NCI-H187 treated with DMSO at 0.1 percent for 48 hours (cell line): ENCODE results near the gene UCN2.

Source experiments
- DNase-seq: peaks from one replicate; lab custom pipeline; 2025; lab: John Stamatoyannopoulos, UW

The UCN2 gene

DNA sequence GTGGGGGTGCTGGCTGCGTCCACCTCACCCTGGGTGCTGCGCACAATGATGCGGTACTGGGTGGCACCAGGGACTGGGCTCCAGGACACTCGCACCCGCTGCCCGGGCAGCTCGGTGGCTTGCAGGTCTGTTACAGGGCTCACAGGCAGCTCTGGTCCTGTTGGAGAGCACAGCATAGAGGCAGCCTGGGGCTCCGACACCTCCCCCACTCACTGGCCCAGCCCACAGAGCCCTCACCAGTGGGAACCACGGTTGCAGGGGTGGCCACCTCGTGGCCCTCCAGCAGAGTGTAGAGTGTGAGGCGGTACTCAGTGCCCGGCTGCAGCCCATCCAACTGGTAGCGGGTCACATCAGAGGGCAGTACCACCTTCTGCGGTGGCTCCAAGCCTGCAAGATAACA is 27.9 kb upstream of the UCN2 start:
- no peak for DNase-seq

DNA sequence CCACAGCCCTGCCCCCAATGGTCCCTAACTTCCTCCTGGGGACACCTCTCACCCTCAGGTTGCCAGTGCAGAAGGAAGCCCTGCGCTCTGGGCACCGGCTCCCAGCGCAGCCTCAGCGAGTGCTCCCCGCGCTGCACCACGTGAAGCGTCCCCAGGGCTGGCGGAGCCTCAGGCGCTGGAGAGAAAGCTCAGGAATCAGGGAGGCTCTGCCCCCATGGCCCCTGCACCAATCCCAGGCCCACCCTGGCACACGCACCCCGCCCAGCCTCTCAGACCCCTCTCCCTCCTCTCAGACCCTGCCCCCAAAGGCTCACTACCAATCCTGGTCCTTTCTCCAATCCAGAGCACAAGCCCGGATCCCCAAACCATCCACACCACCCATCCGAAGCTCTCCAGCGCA is 24.6 kb upstream of the UCN2 start:
- no peak for DNase-seq

DNA sequence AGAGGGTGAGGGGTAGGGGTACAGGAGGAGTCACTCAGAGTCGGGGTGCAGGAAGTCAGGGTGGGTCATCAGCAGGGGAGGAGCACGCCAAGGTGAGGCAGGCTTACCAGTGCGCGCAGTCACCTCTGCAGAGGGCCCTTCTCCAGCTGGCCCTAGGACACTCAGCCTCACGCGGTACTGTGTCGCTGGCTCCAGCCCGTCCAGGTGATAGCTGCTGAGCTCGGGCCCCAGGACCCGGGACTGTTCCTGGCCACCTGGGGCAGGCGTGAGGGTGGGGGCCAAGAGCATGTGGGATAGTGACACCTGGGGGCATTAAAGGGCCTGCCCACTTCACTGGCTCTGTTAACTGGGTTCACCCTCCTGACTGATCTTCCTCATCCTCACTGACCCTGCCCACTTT is 24.1 kb upstream of the UCN2 start:
- DNase-seq, result no peak

DNA sequence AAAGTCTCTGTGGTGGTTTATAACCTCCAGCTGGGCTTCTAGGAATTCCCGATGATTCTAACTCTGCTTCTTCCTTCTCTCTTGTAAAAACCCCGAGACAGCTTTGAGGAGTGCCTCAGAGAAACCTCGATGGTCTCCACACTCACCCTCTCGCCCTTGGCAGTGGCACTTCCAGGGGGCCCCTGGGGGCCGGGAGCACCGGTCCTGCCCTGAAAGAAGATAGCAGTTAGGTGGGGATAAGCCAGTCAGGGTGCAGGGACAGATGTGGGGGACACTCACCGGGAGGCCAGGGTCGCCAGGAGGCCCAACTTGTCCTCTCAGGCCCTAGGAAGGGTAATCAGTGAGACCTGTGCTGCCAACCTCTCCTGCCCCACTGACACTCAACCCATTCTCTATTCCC is 21.8 kb upstream of the UCN2 start:
- no peak for DNase-seq

DNA sequence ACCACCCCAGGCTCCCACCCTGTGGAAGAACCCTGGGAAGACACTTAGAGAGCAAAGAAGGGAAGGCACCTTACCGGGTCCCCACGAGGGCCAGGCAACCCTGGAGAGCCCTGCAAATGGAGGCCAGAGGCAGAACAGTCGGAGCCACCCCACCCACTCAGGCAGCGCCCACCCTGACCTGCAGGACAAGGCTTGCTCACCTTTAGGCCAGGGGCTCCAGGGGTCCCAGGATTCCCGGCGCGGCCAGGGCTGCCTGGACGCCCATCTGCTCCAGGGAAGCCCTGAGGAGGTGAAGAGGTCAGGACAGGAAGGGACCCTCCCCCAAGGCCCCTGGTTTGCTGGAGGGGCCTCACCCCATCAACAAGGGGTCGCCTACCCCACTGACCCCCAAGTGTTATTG is 21.3 kb upstream of the UCN2 start:
- no peak for DNase-seq

DNA sequence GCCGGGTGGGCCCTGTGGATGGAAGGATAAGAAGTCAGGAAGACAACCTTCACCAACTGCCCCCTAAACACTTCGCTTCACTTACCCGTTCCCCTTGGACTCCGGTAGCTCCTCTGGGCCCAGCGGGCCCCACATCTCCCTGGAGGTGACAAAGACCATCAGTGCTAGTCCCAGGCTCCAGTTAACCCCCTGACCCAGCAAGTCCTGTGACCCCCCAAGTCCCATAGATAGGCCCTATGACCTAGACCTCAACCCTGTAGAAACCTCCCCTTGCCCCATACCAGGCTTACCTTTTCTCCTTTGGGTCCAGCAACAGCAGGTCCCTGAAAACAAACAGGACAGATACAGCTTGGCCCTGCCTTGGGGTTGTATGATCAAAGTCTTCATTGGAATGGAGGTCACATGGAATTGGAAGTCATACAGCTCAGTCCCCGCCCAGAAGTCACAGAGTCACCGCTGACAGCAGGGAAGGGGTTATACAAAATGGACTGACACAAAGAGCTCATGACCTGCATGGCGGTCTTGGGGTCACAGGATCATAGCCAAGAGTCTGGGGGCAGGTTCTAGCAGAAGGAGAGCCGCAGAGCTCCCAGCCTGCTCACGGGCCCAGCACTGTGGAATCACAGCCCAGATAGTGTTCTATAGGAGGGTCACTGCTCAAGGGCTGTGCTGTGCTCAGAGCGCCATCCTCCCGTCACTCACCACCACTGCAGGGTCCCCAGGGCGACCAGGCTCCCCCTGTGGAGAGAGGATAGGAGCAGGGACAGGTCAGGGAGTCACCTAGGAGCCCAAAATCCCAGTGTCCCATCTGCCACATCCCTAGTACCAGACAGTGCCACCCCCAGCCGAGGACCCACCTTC is 18.3 kb upstream of the UCN2 start:
- DNase-seq, result no peak

DNA sequence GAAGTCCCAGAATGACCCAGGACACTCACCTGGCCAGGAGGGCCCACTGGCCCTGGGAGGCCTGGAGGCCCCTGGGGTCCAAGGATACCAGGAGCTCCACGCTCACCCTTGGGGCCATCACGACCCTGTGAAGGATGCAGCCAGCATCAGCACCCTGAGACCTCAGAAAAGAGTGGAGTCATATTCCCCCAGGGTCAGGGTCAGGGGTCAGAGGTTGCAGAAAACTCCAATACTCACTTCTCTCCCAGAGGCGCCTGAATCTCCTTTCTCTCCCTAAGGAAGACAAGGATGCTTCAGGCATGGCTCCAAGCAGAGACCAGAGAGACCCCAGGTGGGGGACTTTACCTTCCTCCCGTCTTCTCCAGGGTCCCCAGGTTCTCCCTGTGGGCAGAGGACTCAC is 13.1 kb upstream of the UCN2 start:
- DNase-seq, result no peak

DNA sequence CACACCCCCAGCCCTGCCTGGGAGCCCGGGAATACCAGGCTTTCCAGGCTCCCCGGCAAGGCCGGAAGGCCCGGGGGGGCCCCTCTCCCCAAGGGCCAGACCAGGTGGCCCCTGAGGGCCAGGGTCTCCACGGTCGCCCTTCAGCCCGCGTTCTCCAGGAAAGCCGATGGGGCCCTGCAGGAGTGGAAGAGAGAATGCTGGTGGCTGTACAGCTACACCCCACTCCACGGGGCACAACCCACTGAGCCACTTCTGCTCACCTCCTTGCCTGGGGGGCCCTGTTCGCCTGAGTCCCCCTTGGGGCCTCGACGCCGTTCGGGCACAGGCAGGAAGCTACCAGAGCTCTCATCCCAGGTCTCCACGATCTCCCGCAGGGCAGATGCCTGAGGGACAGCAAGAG is 11.8 kb upstream of the UCN2 start:
- DNase-seq, result no peak

DNA sequence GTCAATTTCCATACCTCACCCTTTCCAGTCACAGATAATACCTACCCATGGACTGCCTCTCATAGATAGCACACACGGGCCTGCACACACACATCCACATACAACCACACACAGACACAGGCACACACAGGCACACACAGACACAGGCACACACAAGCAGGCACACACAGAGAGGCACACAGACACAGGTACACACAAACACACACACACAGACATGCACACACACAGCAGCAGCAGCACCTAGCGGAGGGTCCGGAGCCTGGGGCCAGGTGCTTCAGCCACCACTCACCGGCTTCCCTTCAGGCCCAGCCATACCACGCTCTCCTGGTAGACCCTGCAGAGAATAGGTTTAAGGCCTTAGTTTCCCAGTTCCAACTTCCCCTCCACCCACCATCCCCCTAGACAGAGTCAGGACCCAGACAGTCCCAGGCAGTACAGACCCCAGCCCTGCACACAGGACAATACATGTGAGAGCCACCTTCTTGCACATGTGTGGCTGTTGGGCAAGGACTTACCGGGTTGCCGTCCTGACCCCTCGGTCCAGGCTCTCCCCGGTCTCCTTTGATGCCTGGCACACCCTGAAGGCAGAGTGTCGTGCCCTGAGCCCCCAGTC is 10.5 kb upstream of the UCN2 start:
- no peak for DNase-seq

DNA sequence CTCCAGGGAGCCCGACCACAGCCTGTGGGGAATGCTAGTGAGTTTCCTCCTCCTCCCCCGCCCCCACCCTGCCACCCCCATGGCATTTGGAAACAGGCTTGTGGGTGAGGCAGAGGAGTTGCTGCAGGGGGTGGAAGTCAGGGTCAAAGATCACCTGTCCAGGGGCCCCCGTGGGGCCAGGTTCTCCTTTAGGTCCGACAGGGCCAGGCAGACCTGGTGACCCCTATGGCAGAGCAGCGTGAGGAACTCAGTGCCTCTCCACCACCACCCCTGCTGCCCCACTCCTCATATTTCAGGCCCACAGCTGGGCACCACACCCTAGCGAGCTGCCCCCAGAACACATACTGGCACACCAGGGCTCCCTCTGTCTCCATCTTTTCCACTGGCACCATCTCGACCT is 8.9 kb upstream of the UCN2 start:
- no peak for DNase-seq

DNA sequence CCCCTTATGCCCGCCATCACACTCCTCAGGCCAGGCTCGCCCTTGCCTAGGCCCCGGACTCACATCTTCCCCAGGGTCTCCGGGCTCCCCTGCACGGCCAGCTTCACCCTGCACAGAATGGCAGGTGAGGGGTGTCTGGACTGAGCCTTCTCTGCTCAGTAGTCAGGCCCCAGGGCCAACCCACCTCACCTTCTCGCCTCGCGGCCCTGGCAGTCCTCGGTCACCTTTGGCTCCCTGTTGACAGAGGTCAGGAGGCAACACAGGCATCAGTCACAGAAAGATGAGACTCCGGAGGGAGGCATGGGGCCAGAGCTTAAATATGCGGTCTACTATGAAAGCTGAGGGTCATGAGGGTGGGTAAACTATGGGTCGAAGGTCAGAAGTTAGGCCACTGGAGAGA is 8.4 kb upstream of the UCN2 start:
- DNase-seq, result no peak

DNA sequence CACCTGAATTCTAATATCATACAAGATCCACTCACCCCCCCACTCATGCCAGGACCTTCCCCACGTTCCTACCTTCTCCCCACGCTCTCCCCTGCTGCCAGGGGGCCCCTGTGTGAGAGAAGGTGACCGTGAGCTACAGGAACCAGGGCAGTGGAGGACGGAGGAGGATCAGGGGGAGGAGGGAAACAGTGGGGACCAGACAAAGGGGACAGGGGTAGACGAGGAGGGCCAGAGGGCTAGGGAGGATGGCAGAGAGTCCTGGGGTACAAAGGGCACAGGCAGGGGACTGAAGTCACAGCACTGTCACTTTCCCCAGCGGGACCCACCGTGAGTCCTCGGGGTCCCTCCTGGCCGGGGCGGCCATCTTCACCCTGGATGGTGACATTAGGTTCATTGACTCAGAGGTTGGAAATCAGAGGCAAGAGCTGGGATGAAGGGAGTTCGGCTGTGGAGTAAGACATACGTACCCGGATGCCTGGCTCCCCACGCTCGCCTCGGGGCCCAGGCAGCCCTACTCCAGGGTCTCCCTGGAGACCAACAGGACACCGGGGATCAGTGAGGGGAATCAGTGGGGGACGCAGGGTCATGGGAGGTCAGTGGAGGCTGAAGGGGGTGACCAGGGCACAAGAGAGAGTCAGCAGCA is 6.3 kb upstream of the UCN2 start:
- no peak for DNase-seq

DNA sequence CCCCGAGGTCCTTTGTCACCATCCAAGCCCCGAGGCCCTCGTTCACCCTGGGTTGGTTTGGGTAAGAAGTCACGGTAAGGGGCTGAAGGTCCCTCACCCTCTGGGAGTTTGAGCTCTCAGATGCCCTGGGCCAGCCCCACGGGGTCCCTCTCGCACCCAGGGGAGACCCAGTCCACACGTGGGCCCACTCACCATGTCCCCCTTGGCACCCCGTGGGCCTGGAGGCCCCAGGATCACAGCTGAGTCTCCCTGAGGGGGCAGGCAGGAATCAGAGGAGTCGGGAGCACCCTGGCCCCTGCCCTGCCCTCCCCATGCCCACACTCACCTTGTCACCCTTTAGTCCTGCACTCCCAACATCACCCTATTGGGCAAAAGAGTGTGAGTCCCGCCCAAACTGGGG is 5.8 kb upstream of the UCN2 start:
- DNase-seq, result no peak

DNA sequence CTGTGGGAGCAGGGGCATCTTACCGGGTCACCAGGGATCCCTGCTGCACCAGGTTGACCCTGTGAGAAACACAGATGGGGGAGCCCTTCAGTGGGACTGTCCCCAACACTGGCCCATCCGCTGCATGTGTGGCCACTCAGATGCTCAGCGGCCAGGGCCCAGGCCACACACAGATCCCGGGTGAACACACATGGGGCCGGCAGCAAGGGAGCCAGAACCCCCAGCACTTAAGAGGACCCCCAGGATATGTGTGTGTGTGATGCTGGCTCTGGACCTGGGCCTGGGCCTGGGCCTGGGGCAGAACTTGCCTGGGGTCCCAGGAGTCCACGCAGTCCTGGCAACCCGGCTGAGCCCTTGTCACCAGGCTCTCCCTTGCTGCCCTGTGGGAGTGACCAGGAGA is 4.9 kb upstream of the UCN2 start:
- DNase-seq, result no peak

DNA sequence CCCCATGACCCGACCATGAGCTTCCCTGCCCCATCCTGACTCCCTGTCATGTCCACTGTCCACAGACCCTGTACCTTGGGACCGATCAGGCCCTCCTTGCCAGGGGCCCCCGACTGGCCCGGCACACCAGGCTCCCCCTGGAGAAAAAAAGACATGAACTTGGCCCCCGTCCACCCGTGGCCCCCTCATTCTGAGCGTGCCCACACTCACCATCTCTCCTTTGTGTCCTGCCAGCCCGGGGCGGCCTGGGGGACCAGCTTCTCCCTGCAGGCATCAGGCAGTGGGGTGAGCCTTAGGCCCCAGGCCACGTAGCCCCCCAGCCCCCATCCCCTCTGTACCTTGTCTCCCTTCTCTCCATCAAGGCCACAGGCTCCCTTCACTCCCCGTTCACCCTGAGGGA is 3.9 kb upstream of the UCN2 start:
- DNase-seq, result no peak

DNA sequence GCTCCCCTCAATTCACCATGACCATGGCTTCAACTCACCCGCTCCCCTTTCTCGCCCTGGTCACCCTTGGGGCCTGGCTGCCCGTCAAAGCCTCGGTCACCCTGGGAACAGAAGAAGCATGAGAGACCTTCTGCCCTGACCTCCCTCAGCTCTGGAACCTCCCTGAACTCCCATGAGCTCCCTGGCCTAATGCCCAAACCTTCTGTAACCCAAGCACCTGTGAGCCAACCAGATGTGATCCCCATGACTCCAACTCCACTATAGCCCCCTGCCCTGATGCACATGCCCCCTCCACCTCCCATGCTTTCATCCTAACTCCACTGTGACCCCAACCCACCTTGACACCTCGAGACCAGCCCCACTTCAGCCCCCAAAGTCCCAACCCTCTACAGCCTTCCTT is 3.5 kb upstream of the UCN2 start:
- DNase-seq, result no peak

DNA sequence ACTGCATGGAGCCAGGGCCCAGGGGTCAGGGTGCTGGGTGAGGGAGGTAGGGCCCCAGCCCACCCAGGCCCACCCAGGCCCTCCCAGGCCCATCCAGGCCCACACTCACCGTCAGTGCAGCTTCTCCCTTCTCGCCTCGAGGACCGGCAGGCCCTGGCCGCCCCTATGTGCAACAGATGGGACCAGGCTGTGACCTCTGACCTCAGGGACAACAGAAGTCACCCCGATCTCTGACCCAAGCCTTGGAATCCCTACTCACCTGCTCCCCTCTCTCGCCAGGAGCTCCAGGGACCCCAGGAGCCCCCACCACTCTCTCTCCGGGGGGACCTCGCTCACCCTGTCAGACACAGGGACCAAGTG is 2.8 kb upstream of the UCN2 start:
- DNase-seq, result no peak

DNA sequence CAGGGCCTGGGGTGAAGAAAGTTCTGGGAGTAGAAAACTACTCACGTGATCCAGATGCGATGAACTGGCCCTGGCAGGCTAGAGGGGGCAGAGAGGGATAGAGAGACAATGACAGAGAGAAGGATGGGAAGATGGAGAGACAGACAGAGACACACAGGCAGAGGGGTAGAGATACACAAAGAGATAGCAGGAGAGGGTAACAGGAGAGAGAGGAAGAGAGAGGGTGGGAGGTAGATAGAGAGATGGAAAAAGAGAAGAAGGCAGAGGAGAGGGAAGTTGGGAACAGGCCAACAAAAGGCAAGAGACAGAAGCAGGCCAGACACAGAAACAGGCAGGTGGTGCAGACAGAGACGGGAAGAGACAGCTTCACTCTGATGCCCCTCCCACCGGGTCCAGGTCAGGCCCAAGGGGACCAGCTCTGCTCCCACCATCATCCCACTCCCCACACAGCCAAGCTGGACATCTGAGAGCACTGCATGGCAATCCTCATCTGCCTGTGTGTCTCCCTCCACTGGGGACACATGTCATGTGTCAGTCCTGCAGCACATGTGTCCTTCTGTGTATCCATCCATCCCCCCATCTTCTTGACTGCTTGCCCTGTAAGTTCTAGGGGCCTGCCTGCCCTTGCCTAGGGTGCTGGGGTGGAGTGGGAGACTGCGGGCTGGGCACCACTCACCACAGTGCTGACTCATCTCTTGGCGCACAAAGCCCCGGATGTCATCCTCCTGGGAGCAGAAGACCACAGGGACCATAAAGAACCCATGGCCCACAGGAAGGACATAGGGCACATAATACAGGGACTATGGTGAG is 2.2 kb upstream of the UCN2 start:
- DNase-seq, result no peak

DNA sequence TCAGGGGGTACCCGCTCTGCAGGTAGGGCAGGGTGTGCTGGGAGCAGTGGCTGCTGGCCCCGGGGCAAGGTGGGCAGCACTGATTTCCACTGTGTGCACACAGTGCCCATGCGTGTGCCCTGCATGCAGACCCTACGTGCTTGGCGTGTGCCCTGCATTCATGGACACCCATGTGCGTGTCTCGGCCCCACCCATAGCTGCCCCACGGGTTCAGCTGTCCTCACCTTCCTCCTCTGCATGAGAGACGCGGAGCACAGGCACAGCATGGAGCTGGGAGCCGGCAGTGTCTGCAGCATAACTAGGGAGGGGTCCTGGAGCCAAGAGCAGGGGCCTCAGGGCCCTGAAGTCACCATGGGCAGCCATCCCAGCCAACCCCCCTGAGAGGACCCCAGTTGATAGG is 1.6 kb upstream of the UCN2 start:
- no peak for DNase-seq

DNA sequence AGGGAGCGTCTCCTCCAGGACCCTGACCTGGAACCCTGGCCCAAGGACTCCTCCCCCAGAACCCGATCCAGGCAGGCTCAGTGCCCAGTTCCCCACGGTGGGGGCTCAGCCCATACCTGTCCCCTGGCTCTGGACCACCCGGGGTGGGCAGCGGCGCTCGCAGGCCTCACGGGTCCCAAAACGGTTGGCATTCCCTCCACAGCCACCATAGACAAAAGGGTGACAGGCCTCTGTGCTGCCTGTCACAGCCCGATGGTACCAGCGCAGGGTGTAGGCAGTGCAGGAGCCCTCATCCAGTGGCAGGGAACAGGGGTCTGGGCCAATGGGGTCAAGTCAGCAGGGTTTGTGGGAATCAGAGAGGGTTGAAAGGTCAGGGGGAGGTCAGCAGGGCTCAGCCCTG is 1.1 kb upstream of the UCN2 start:
- DNase-seq, result no peak

DNA sequence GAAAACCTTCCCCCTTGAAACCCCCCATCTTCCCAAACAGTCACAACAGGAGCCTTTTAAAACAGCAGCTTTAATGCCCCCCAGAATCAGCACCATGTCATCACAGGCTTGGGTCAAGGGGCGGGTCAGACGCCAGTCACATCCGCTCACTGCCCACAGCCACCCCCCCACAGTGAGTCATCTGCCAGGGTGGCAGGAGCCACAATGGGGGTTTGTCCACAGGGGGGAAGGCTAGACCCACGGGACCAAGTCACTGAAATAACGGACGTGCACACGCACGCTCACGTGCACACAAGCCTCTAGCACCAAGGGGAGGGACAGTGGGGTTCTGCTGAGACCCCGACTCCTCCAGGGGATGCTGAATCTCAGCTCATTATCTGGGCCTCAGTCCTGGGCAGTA is 441 bp upstream of the UCN2 start:
- DNase-seq, result no peak

DNA sequence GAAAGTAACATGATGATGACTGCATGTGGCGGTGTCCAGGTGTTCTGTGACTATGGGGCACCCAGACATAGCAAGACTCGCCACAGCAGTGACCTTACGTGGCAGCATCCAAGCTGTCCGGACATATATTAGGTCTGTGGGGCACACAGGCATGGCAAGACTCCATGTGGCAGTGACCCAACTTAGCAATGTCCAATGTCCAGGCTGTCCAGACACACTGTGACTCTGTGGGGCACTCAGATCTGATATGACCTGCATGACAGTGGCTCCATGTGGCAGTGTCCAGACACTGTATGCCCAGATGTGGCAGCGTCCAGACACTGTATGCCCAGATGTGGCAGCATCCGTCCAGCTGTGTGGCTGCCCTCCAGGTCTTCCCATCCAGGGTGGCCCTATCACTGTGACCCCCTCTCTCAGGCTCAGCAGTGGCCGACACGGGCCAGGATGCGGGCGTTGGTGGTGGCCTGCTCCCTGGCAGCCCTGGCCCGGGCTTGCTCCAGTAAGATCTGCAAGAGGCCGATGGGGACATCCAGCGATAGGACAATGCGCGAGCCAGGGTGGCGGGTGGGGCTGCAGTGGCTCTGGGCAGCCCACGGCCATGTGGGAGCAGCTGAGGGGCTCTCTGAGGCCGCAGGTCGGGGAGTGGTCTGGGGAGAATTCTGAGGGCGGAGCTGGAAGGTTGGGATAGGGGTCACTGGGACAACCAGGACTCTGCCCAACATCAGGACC is 1.1 kb downstream of the UCN2 start:
- no peak for DNase-seq
